ENCODE measurements around the gene AKAP9.
A peak's percentile ranks its signal among the peaks of the same experiment; 100 is the strongest.
"Not testable (repeated sequence)": the region's sequence is repeated elsewhere in the genome, so short reads cannot be mapped to it uniquely, and the experiment has no call there.

AKAP9 gene

GRCh38 chr7:91940572-91941341 lies at the start of gene AKAP9:
AKAP9 (plus strand) TSS chr7:91940862; CDS start chr7:91941100, 238 bp downstream.
- H3K9me3 ChIP-seq (replicated peaks in 1 of 11): no peaks in the 10 kb centered on the region
- no peak for TF ChIP-seq Cebpa-rat (IDR thresholded peaks at IDR 0.05)
- H4K20me1 ChIP-seq: peaks cover 0 to 43% (median 17%) of the 10 kb centered on the region in 11 experiments; a peak in 11 of 22 replicates

DNA sequence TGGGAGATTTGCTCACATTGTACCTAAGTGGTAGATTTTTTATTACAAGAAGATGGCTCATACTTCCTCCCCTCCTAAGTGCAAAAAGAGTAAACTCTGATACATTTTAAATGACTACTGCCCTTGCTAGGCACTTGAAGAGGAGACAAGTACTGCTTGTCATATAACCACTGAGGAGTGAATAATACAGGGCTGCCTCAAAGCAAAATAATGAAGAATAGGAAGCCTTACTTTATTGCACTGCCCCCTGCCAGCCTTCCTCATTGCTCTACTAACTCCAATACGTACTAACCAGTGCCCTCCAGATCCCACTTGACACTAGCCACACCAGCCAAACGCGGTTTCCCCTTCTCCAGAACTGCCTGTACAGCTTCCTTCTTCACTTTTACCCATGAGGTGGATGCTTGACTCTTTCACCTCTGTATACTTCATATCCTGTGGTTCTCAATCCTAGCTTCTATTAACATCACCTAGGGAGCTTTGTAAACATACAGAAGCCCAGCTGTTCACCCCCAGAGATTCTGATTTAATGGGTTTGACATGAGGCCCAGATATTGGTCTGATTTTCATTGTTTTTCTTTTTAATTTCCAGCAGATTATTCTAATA lies 48.5 kb upstream of the AKAP9 start:
- no peaks in the 10 kb centered on the region for H3K4me1 ChIP-seq
- no peak overlapping the region for H3K9ac ChIP-seq
- no peak overlapping the region for H3K4me2 ChIP-seq
- no peak overlapping the region for H3K4me3 ChIP-seq
- no peak for TF ChIP-seq Cebpa-rat (IDR thresholded peaks at IDR 0.05)
- no peaks in the 10 kb centered on the region for H3K27me3 ChIP-seq
- no peak overlapping the region for H3K27ac ChIP-seq
- H3K9me3 ChIP-seq (replicated peaks in 1 of 11): peaks cover 22 to 35% (median 27%) of the 10 kb centered on the region in 11 experiments
- H4K20me1 ChIP-seq: no peaks in the 10 kb centered on the region
- H3K36me3 ChIP-seq: no peaks in the 10 kb centered on the region

More at GRCh38 chr7:91940572-91941341, at the start of gene AKAP9:
- no peaks in the 10 kb centered on the region for H3K36me3 ChIP-seq
- H3K9ac ChIP-seq: peak within 1 kb of the TSS; percentile 80 to 95 (median 89)
- H3K4me1 ChIP-seq: peaks cover 26 to 47% (median 39%) of the 10 kb centered on the region in 10 experiments
- H3K27ac ChIP-seq: peak within 1 kb of the TSS; percentile 80 to 92 (median 89)
- H3K4me2 ChIP-seq: peak within 1 kb of the TSS; percentile 80 to 95 (median 85)
- peak within 1 kb of the TSS; percentile 68 to 93 (median 88) for H3K4me3 ChIP-seq
- H3K27me3 ChIP-seq: no peaks in the 10 kb centered on the region

DNA sequence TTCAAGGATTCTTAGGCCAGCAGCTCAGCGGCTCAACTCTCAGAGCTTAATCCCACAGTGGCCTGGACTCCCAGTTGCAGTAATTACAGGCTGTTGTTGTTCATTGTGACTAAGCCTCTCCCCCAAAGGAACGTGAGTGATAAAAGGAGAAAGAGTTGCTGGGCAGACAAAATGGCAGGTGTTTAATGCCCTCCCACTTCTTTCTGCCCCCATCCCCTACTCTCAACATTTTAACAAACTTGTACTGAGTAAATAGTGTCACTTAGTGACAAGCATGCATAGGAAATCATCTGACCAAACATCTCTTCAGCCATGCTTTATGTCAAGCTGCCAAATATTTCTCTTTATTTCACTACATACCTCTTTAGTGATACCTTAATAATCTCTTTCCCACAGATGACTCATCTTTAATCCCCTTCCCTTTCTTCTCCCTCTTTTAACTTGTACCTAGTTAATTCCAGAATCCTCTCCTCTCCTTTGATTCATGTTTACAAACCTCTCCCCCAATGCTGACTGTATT lies 47.8 kb upstream of the AKAP9 start:
- H3K36me3 ChIP-seq: no peaks in the 10 kb centered on the region
- H3K4me1 ChIP-seq: no peaks in the 10 kb centered on the region
- no peak overlapping the region for H3K9ac ChIP-seq
- no peaks in the 10 kb centered on the region for H4K20me1 ChIP-seq
- H3K27ac ChIP-seq: no peak overlapping the region
- no peak overlapping the region for H3K4me2 ChIP-seq
- no peaks in the 10 kb centered on the region for H3K27me3 ChIP-seq
- no peak for TF ChIP-seq Cebpa-rat (IDR thresholded peaks at IDR 0.05)
- H3K4me3 ChIP-seq: no peak overlapping the region
- H3K9me3 ChIP-seq (replicated peaks in 1 of 11): peaks cover 15 to 28% (median 20%) of the 10 kb centered on the region in 11 experiments

DNA sequence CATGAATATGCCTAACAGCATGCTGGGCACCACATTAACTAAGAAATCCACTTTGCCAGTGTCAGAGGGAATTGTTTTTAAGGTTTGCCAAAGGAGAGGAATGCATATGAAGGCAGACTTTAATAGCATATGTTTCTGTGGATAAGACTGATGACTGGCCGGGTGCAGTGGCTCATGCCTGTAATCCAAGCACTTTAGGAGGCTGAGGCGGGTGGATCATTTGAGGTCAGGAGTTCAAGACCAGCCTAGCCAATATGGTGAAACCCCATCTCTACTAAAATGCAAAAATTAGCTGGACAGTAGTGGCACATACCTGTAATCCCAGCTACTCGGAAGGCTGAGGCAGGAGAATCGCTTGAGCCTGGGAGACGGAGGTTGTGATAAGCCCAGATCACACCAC lies 47.0 kb upstream of the AKAP9 start:
- H3K9ac ChIP-seq, H3K4me3 ChIP-seq, H3K4me2 ChIP-seq, H3K27ac ChIP-seq, H3K27me3 ChIP-seq, H3K4me1 ChIP-seq, H4K20me1 ChIP-seq, H3K36me3 ChIP-seq: not testable (repeated sequence)
- H3K9me3 ChIP-seq (replicated peaks in 1 of 11): peaks cover 7 to 20% (median 12%) of the 10 kb centered on the region in 11 experiments

DNA sequence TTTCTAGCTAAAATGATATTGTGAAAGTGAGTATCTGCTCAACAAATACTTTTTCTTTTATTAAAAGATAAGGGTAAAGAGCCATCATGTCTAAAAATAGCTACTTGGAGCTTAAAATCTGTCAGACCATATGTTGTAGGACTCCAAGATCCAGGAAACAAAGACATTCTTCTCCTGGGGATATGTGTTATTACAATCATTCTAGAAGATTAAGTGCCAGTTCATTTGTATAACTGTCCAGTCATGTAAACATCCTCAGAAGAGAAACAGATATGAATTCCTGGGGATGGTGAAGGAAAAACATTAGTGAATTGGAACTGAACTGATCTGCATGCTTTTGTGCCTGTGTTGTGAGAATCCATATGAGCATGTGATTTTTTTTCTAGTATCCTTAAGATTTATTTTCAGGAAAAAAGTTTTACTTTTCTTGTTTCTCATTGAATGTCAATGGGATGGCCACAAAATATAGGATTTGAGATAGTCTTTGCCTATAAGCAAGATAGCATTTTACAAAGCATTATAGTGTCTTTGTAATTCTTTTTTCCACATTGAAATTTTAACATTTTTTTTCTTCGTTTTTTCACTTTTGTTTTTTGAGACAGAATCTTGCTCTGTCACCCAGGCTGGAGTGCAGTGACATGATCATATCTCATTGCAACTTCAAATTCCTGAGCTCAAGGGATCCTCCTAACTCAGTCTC lies 45.7 kb upstream of the AKAP9 start:
- peaks cover 0 to 8% (median 4%) of the 10 kb centered on the region in 11 experiments; a peak in 8 of 22 replicates for H3K9me3 ChIP-seq (replicated peaks in 1 of 11)
- no peaks in the 10 kb centered on the region for H3K36me3 ChIP-seq
- no peaks in the 10 kb centered on the region for H4K20me1 ChIP-seq
- H3K27ac ChIP-seq: no peak overlapping the region
- H3K4me1 ChIP-seq: no peaks in the 10 kb centered on the region
- H3K4me2 ChIP-seq: no peak overlapping the region
- H3K27me3 ChIP-seq: no peaks in the 10 kb centered on the region
- H3K4me3 ChIP-seq: no peak overlapping the region
- H3K9ac ChIP-seq: no peak overlapping the region
- no peak for TF ChIP-seq Cebpa-rat (IDR thresholded peaks at IDR 0.05)

GRCh38 chr7:91898240-91898992 lies 42.2 kb upstream of the AKAP9 start:
- TF ChIP-seq Cebpa-rat (IDR thresholded peaks at IDR 0.05): no peak
- Histone ChIP-seq H3K4me1 (no peaks in the 10 kb centered on the region), H3K27ac (no peak overlapping the region), H3K4me3 (no peak overlapping the region), H4K20me1 (no peaks in the 10 kb centered on the region), H3K9me3 (replicated peaks in 1 of 11) (peaks cover 0 to 4% (median 0%) of the 10 kb centered on the region in 11 experiments; a peak in 2 of 22 replicates), H3K36me3 (no peaks in the 10 kb centered on the region), H3K4me2 (no peak overlapping the region), H3K27me3 (no peaks in the 10 kb centered on the region), H3K9ac (no peak overlapping the region)

GRCh38 chr7:91899563-91899962 lies 41.1 kb upstream of the AKAP9 start:
- H3K9ac ChIP-seq: no peak overlapping the region
- H3K4me3 ChIP-seq: no peak overlapping the region
- H3K4me1 ChIP-seq: no peaks in the 10 kb centered on the region
- H3K9me3 ChIP-seq (replicated peaks in 1 of 11): peaks cover 0 to 4% (median 0%) of the 10 kb centered on the region in 11 experiments; a peak in 2 of 22 replicates
- no peak overlapping the region for H3K27ac ChIP-seq
- H4K20me1 ChIP-seq: no peaks in the 10 kb centered on the region
- no peaks in the 10 kb centered on the region for H3K27me3 ChIP-seq
- no peak overlapping the region for H3K4me2 ChIP-seq
- TF ChIP-seq Cebpa-rat (IDR thresholded peaks at IDR 0.05): no peak
- H3K36me3 ChIP-seq: no peaks in the 10 kb centered on the region

- TF ChIP-seq Cebpa-rat (IDR thresholded peaks at IDR 0.05): no peak
- no peaks in the 10 kb centered on the region for H3K27me3 ChIP-seq
Measured at GRCh38 chr7:91910171-91910570, 30.5 kb upstream of the AKAP9 start.

More at GRCh38 chr7:91910171-91910570, 30.5 kb upstream of the AKAP9 start:
- peak overlapping the region in 5 of 11 experiments; percentile 51 to 91 (median 74); a peak in 12 of 22 replicates for H3K4me2 ChIP-seq
- no peak overlapping the region for H3K4me3 ChIP-seq
- no peaks in the 10 kb centered on the region; a peak in 1 of 22 replicates for H3K9me3 ChIP-seq (replicated peaks in 1 of 11)
- H3K4me1 ChIP-seq: peaks cover 0 to 46% (median 6%) of the 10 kb centered on the region in 10 experiments; a peak in 10 of 20 replicates
- no peaks in the 10 kb centered on the region for H3K36me3 ChIP-seq
- H3K27ac ChIP-seq: peak overlapping the region in 3 of 11 experiments; percentile 56 to 58 (median 57); a peak in 5 of 22 replicates
- peak overlapping the region in 1 of 11 experiments; percentile 26; a peak in 1 of 22 replicates for H3K9ac ChIP-seq
- no peaks in the 10 kb centered on the region for H4K20me1 ChIP-seq
